K562 (cell line): Measurements from ENCODE around the gene CLCN6. TPM values are rescaled to one million over a fixed set of nuclear protein-coding genes. Genes with fewer than 3 reads are reported as not detected.

Source experiments
- CHD7 ChIP-seq: fragments of 200-600 bp; sonication (generic); IDR thresholded peaks from one replicate; pipeline ENCODE4 v1.6.1; 2012; ENCODE audit warnings: mild to moderate bottlenecking, low read depth, low read length, inconsistent platforms
- E2F5 ChIP-seq: sonication (generic); formaldehyde crosslinking; IDR thresholded peaks from 2 replicates; pipeline ENCODE4 v1.8.0; 2022; ENCODE audit warnings: mild to moderate bottlenecking, missing genetic modification reagents
- MYC ChIP-seq, 2 experiments: fragments of 250-450 bp in 1 of 2; sonication (Bioruptor Pico) in 1 of 2; IDR thresholded peaks; 2 replicates each; pipeline versions ENCODE4 v1.5.1 to v1.6.1; 2012 to 2021; ENCODE audit warnings: low read depth in 2 of 2, borderline replicate concordance in 1 of 2, improper control_type of control experiment in 1 of 2, low read length in 1 of 2, mild to moderate bottlenecking in 1 of 2, moderate library complexity in 1 of 2
- PBX2 ChIP-seq, 2 experiments: IDR thresholded peaks in 1 of 2; conservative IDR thresholded peaks in 1 of 2; 2 replicates each; pipeline ENCODE4 v1.6.1; 2016; ENCODE audit warnings: low read depth in 2 of 2, mild to moderate bottlenecking in 1 of 2, missing compliant biosample characterization in 1 of 2, missing genetic modification characterization in 1 of 2, moderate library complexity in 1 of 2
- POLR2B ChIP-seq: fragments of 450-650 bp; IDR thresholded peaks from 2 replicates; pipeline ENCODE4 v1.6.1; 2018; ENCODE audit warnings: low read depth; ENCODE audit not compliant: partially characterized antibody
- RBM22 ChIP-seq: fragments of 200-400 bp; formaldehyde crosslinking; IDR thresholded peaks from 2 replicates; pipeline ENCODE4 v1.6.1; 2018; ENCODE audit warnings: low read length, low read depth; ENCODE audit not compliant: poor library complexity, severe bottlenecking
- SRSF9 ChIP-seq: fragments of 200-400 bp; formaldehyde crosslinking; IDR thresholded peaks from 2 replicates; pipeline ENCODE4 v1.6.1; 2017; ENCODE audit warnings: low read depth, low read length, borderline replicate concordance
- ZNF395 ChIP-seq: fragments of 200-800 bp; sonication (Bioruptor generic); IDR thresholded peaks from 2 replicates; pipeline ENCODE4 v1.6.1; 2017; ENCODE audit warnings: missing genetic modification characterization, missing compliant biosample characterization
- polyA plus RNA-seq, 8 experiments: library from polyadenylated mRNA; depleted of rRNA in 4 of 8; stranded (reverse) in 5 of 8; unstranded in 3 of 8; fragments of >200 nt; fragmentation: Nextera tagmentation in 2 of 8; fragmentation: Illumina TruSeq in 1 of 8; extraction: Ambion mirVana in 2 of 8; extraction: Trizol in 1 of 8; gene quantifications; 2 replicates each; pipeline versions ENCODE4 v1.2.1 to v1.2.3, GENCODE V29; 2011 to 2014; ENCODE audit warnings: inconsistent platforms in 1 of 8, missing spikeins in 1 of 8
- total RNA-seq, 7 experiments: library from RNA; depleted of rRNA in 6 of 7; stranded (reverse); fragments of >200 nt in 6 of 7; fragmentation: Illumina TruSeq in 2 of 7; extraction: Trizol in 2 of 7; gene quantifications; 2 replicates each; pipeline versions ENCODE4 v1.2.1 to v1.2.3, GENCODE V29; 2011 to 2021; ENCODE audit warnings: low replicate concordance in 1 of 7

CLCN6 gene
- total and polyA plus RNA-seq, 9 of the 15 experiments (the other 6 are each of a cell fraction or from before 2014, with no cell fraction given) = 2.0 to 21.8 (median 13.6) TPM

- no peak for TF ChIP-seq PBX2 (CRISPR knock-in tag; IDR thresholded peaks at IDR 0.05; ENCODE audit: low read depth)
- TF ChIP-seq PBX2 (tag; conservative IDR thresholded peaks at IDR 0.05; ENCODE audit: low read depth) = no peak
- TF ChIP-seq POLR2B = peak; percentile 28
- TF ChIP-seq ZNF395 (CRISPR knock-in tag) = no peak
- no peak for TF ChIP-seq SRSF9
- TF ChIP-seq E2F5 (CRISPR knock-in tag) = peak; percentile 53; the same call in 1 of the 2 replicates
- TF ChIP-seq MYC (IDR thresholded peaks at IDR 0.05; ENCODE audit: low read depth, low read length) = no peak
- TF ChIP-seq MYC (CRISPR knock-in tag; IDR thresholded peaks at IDR 0.05; ENCODE audit: borderline replicate concordance, low read depth) = no peak
- no peak for TF ChIP-seq CHD7
- peak; percentile 79 for TF ChIP-seq RBM22
Observed at GRCh38 chr1:11788549-11789053, 17.4 kb upstream of the CLCN6 start (continued).
